Osteoblast (primary cell): Measurements from ENCODE around the gene EGR2. TPM values are rescaled to one million over a fixed set of nuclear protein-coding genes. Genes with fewer than 3 reads are reported as not detected.

Source experiments
- DNase-seq: peaks from one replicate; pipeline ENCODE4 v3.0.0; 2011; ENCODE audit warnings: low spot score, mixed read lengths; ENCODE audit not compliant: insufficient read length; ENCODE audit errors: missing footprints
- H2AFZ ChIP-seq: 2 replicates; pipeline ENCODE4 v1.6.0; 2011; ENCODE audit warnings: mild to moderate bottlenecking, low read length
- H3K27ac ChIP-seq: 2 replicates; pipeline ENCODE4 v1.5.1; 2011; ENCODE audit warnings: mild to moderate bottlenecking, low read depth, low read length, moderate library complexity
- H3K27me3 ChIP-seq: 2 replicates; pipeline ENCODE4 v1.6.0; 2012; ENCODE audit warnings: mild to moderate bottlenecking, control low read depth, inconsistent platforms, low read length, moderate library complexity; ENCODE audit not compliant: insufficient read depth
- H3K36me3 ChIP-seq: 2 replicates; pipeline ENCODE4 v1.5.1; 2011; ENCODE audit warnings: mild to moderate bottlenecking, low read length, control low read depth, moderate library complexity; ENCODE audit not compliant: insufficient read depth
- H3K4me1 ChIP-seq: 2 replicates; pipeline ENCODE4 v1.5.1; 2011; ENCODE audit warnings: mild to moderate bottlenecking, low read length, control low read depth, moderate library complexity; ENCODE audit not compliant: insufficient read depth
- H3K4me2 ChIP-seq: 2 replicates; pipeline ENCODE4 v1.6.0; 2011; ENCODE audit warnings: mild to moderate bottlenecking, low read length; ENCODE audit not compliant: insufficient read depth
- H3K4me3 ChIP-seq: fragments of 200-600 bp; sonication (generic); 3 replicates; pipeline ENCODE4 v1.5.1; 2012; ENCODE audit warnings: mild to moderate bottlenecking, low read length, inconsistent platforms; ENCODE audit not compliant: insufficient read depth
- H3K79me2 ChIP-seq: 2 replicates; pipeline ENCODE4 v1.6.0; 2012; ENCODE audit warnings: mild to moderate bottlenecking, low read length, control low read depth, inconsistent platforms; ENCODE audit not compliant: insufficient read depth
- H3K9me3 ChIP-seq: 2 replicates; pipeline ENCODE4 v1.5.1; 2011; ENCODE audit warnings: low read depth, low read length, control low read depth
- H4K20me1 ChIP-seq: 2 replicates; pipeline ENCODE4 v1.6.0; 2012; ENCODE audit warnings: mild to moderate bottlenecking, low read length, control low read depth; ENCODE audit not compliant: insufficient read depth
- total RNA-seq: library from RNA; depleted of rRNA; stranded (reverse); fragments of >200 nt; gene quantifications from 2 replicates; pipeline ENCODE4 v1.2.3, GENCODE V29; 2012
- TF ChIP-seq, protein P1 (sequence below): IDR thresholded peaks from 2 replicates; pipeline ENCODE4 v1.5.1; 2011; ENCODE audit warnings: mild to moderate bottlenecking, low read depth, low read length, moderate library complexity; ENCODE audit errors: extremely low read depth

The EGR2 gene
- total RNA-seq, 1 donor, result 3.6 TPM

GRCh38 chr10:62813981-62814380 is 2.2 kb downstream of the EGR2 start:
- Histone ChIP-seq H3K36me3 (no peaks in the 10 kb centered on the region), H3K4me3 (peak overlapping the region; percentile 83), H4K20me1 (peaks cover 16% of the 10 kb centered on the region), H3K27ac (no peak overlapping the region), H3K4me2 (peak overlapping the region; percentile 96), H3K79me2 (peaks cover 8% of the 10 kb centered on the region), H3K4me1 (peaks cover 23% of the 10 kb centered on the region), H2AFZ (no peak overlapping the region), H3K27me3 (peaks cover 24% of the 10 kb centered on the region), H3K9me3 (no peaks in the 10 kb centered on the region)
- TF ChIP-seq, protein P1, sequence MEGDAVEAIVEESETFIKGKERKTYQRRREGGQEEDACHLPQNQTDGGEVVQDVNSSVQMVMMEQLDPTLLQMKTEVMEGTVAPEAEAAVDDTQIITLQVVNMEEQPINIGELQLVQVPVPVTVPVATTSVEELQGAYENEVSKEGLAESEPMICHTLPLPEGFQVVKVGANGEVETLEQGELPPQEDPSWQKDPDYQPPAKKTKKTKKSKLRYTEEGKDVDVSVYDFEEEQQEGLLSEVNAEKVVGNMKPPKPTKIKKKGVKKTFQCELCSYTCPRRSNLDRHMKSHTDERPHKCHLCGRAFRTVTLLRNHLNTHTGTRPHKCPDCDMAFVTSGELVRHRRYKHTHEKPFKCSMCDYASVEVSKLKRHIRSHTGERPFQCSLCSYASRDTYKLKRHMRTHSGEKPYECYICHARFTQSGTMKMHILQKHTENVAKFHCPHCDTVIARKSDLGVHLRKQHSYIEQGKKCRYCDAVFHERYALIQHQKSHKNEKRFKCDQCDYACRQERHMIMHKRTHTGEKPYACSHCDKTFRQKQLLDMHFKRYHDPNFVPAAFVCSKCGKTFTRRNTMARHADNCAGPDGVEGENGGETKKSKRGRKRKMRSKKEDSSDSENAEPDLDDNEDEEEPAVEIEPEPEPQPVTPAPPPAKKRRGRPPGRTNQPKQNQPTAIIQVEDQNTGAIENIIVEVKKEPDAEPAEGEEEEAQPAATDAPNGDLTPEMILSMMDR, result no peak
- no peak for DNase-seq

DNA sequence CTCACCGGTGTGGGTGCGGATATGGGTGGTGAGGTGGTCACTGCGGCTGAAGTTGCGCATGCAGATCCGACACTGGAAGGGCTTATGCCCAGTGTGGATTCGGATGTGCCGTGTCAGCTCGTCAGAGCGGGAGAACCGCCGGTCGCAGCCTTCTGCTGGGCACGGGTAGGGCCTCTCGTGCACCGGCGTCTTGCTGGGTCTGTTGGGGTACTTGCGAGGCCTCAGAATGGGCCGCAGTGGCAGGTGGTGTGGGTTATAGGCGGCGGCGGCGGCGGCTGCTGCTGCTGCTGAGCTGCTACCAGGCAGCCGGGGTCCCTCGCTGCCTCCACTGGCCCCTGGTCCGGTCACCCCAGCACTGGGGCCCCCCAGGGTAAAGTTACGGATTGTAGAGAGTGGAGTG is 2.7 kb downstream of the EGR2 start:
- no peak overlapping the region for H3K27ac ChIP-seq
- H3K9me3 ChIP-seq, result no peaks in the 10 kb centered on the region
- H4K20me1 ChIP-seq, result peaks cover 20% of the 10 kb centered on the region
- no peak overlapping the region for H2AFZ ChIP-seq
- H3K36me3 ChIP-seq, result no peaks in the 10 kb centered on the region
- H3K27me3 ChIP-seq, result peaks cover 24% of the 10 kb centered on the region
- TF ChIP-seq, protein P1, result no peak
- no peak overlapping the region for H3K4me3 ChIP-seq
- no peak for DNase-seq
- H3K4me1 ChIP-seq, result peaks cover 23% of the 10 kb centered on the region
- H3K4me2 ChIP-seq, result no peak overlapping the region
- H3K79me2 ChIP-seq, result peaks cover 13% of the 10 kb centered on the region

DNA sequence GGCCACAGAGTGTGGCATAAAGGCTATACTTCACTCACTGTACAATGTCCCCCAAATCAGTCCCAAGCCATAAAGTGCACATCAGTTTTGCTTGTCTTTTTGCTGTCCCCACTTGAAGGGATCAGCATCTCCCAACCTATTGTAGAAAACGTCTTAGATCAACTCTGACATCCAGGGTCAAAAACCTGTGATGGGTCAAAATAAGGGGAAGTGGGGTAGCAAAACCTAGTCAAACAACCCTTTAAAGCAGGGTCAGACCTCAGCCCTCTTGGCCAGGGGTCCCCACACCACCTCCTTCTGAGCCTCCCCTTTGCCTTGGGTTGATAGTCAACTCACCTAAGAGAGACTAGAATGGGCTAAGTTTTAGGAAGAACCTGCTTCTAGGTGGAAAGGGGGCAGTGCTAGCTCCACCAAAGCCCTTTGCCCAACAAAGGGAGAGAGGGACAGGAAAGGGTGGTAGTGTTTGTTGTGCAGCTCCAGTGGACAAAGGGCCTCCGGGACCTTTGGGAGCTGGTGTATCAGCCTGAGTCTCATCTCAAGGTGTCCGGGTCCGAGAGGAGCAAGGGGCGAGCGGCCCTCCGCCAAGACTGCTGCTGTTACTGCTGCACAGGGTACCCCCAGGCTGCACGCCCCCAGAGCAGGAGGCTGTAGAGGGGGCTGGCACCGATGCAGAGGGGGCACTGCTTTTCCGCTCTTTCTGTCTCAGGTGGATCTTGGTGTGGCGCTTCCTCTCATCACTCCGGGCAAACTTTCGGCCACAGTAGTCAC is 3.3 kb downstream of the EGR2 start:
- Histone ChIP-seq H3K27me3 (peaks cover 20% of the 10 kb centered on the region), H2AFZ (no peak overlapping the region), H3K27ac (no peak overlapping the region), H3K4me2 (no peak overlapping the region), H3K9me3 (no peaks in the 10 kb centered on the region), H3K4me3 (no peak overlapping the region), H4K20me1 (peaks cover 26% of the 10 kb centered on the region), H3K79me2 (peaks cover 19% of the 10 kb centered on the region), H3K36me3 (no peaks in the 10 kb centered on the region), H3K4me1 (peaks cover 18% of the 10 kb centered on the region)
- DNase-seq, result no peak
- TF ChIP-seq, protein P1, result no peak

- H3K4me3 ChIP-seq, result no peak overlapping the region
- H4K20me1 ChIP-seq, result peaks cover 36% of the 10 kb centered on the region
- no peak overlapping the region for H3K4me2 ChIP-seq
- H3K27me3 ChIP-seq, result peaks cover 20% of the 10 kb centered on the region
- peaks cover 22% of the 10 kb centered on the region for H3K4me1 ChIP-seq
- no peak overlapping the region for H2AFZ ChIP-seq
- peaks cover 35% of the 10 kb centered on the region for H3K79me2 ChIP-seq
- H3K36me3 ChIP-seq, result no peaks in the 10 kb centered on the region
- no peak overlapping the region for H3K27ac ChIP-seq
- DNase-seq, result no peak
- H3K9me3 ChIP-seq, result no peaks in the 10 kb centered on the region
- TF ChIP-seq, protein P1, result no peak
Observed at GRCh38 chr10:62811159-62811875, 4.8 kb downstream of the EGR2 start.
